ENCODE results near the gene PRPF8. TPM values are rescaled to one million over a fixed set of nuclear protein-coding genes. Genes with fewer than 3 reads are reported as not detected.

Gene PRPF8
- total RNA-seq, 1 donor from 2014 or later = 114 TPM

DNA sequence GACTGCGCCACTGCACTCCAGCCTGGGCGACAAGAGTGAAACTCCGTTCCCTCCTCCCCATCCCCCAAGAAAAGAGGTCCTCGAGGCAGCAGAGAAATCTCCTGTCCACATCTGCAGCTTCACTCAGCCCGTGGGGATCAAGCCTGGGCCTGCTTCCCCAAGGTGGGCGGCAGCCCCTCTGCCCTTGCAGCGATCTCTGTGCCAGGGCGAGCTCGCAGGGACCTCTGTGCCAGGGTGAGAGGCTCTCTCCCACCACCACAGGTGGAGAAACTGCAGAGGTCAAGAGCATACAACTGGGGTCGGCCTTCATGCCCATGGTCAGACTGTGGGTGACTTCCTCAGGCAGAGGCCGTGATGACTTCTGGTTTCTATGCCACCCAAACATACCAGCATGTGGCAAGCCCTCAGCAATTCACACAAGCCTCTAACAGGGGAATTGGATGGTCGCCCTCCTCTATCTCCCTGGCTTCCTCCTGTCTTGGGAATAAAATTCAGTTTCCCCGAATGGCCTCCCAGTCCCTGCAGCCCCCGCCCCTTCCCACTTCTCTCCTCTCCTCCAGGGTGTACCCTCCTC, 61.5 kb downstream of the PRPF8 start:
- peaks cover 0 to 9% of the 10 kb centered on the region in 2 donors for H3K4me1 ChIP-seq

DNA sequence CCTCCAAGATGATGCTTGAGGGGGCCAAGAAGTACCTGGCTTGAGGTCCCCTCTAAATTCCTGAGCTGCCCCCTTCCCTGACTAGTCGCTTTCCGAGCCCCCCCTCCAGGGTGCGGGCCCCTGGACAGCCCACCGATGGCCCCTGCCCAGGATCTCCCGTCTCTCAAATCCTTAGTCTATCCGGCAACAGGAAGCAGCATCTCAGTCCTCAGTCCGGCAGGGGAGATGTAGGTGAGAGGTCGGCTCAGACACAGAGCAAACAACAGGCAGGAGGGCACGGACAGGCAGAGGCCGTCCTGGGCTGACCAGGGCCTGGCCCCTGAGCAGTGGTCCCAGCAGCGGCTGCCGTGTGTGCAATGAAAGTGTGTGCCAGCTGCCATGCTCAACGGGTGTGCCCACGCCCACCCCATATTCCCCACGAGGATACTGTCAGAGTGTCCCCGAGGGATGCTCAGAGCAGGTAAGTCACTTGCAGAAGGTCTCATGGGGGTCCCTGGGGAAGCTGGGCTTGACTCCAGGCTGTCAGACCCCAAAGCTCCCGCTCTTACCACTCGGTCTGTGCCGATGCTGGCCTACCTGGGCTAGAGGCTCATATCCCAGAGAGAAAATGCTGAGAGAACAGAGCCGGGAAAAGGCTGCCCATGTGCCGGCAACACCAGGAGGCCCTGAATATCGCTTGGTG, 63.3 kb downstream of the PRPF8 start:
- intact Hi-C loops (cut with DNase I) = loop anchor here (10.0 kb wide), 1 partner anchor 257 kb away; no protein-coding TSS in a partner anchor
- H3K4me3 ChIP-seq = no peak overlapping the region
- DNase-seq (ENCODE audit: low spot score in 2 of 2) = no peak
- H3K27ac ChIP-seq = no peak overlapping the region
- no peaks in the 10 kb centered on the region for H3K9me3 ChIP-seq
- H3K36me3 ChIP-seq = no peaks in the 10 kb centered on the region
- H3K4me1 ChIP-seq = no peaks in the 10 kb centered on the region
- TF ChIP-seq, protein P1, sequence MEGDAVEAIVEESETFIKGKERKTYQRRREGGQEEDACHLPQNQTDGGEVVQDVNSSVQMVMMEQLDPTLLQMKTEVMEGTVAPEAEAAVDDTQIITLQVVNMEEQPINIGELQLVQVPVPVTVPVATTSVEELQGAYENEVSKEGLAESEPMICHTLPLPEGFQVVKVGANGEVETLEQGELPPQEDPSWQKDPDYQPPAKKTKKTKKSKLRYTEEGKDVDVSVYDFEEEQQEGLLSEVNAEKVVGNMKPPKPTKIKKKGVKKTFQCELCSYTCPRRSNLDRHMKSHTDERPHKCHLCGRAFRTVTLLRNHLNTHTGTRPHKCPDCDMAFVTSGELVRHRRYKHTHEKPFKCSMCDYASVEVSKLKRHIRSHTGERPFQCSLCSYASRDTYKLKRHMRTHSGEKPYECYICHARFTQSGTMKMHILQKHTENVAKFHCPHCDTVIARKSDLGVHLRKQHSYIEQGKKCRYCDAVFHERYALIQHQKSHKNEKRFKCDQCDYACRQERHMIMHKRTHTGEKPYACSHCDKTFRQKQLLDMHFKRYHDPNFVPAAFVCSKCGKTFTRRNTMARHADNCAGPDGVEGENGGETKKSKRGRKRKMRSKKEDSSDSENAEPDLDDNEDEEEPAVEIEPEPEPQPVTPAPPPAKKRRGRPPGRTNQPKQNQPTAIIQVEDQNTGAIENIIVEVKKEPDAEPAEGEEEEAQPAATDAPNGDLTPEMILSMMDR (IDR thresholded peaks at IDR 0.05) = no peak
- H3K27me3 ChIP-seq = no peaks in the 10 kb centered on the region

More for the DNA sequence above, 61.5 kb downstream of the PRPF8 start:
- intact Hi-C loops (cut with DNase I) = loop anchor here (10.0 kb wide), 1 partner anchor 258 kb away; no protein-coding TSS in a partner anchor
- TF ChIP-seq, protein P1 (IDR thresholded peaks at IDR 0.05) = no peak
- H3K9me3 ChIP-seq = no peaks in the 10 kb centered on the region
- no peak overlapping the region for H3K27ac ChIP-seq
- no peaks in the 10 kb centered on the region for H3K27me3 ChIP-seq
- no peaks in the 10 kb centered on the region for H3K36me3 ChIP-seq
- no peak for DNase-seq (ENCODE audit: low spot score in 2 of 2)
- H3K4me3 ChIP-seq = no peak overlapping the region

DNA sequence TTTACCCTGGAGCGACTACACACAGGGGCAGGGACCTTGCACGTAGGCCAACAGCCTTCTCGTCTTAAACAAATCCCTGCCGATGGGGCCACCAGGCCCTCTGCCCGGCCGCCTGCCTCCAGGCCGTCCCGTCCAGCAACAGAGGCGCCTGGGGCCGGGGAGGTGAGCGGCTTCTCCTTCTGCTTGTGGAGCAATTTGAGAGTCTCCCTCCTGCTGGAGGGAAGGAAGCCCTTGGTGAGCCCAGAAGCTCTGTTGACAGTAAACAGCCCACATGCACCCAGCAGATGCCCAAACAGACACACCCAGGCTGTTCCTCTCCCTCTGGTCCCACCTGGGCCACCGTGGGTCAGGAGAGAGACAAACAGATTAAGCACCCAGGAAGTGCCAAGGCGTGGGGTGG, 64.2 kb downstream of the PRPF8 start:
- Histone ChIP-seq H3K4me3 (no peak overlapping the region), H3K36me3 (no peaks in the 10 kb centered on the region), H3K27ac (no peak overlapping the region), H3K4me1 (no peaks in the 10 kb centered on the region), H3K9me3 (no peaks in the 10 kb centered on the region), H3K27me3 (no peaks in the 10 kb centered on the region)
- intact Hi-C loops (cut with DNase I) = loop anchor here (10.0 kb wide), 1 partner anchor 256 kb away; no protein-coding TSS in a partner anchor
- DNase-seq (ENCODE audit: low spot score in 2 of 2) = no peak
- TF ChIP-seq, protein P1 (IDR thresholded peaks at IDR 0.05) = no peak

DNA sequence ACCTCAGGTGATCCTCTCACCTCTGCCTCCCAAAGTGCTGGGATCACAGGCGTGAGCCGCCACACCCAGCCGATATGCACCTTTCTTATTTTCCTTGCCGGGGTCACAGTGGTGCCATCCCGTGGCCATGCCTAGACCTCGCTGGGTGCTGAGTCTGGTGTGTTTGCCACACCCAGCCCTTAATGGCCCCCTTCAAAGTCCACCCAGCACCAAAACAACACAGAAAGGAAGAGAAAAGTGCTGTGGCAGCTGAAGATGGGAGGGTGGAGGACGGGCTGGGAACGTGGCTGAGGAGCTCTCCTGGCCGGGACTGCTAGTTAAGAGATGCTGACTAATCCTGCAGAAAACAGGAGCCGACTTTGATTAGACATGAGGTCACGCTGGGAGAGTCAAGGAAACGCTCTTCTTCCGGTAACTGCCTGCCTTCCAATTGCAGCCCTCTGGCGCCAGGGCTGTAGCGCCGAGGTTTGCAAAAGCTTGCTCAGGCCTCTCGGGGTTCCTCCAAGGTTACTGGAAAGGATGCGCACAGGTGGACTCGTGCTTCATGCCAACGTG, 67.0 kb downstream of the PRPF8 start:
- no peaks in the 10 kb centered on the region for H3K27me3 ChIP-seq
- H3K9me3 ChIP-seq = no peaks in the 10 kb centered on the region
- no peak overlapping the region for H3K4me3 ChIP-seq
- TF ChIP-seq, protein P1 (IDR thresholded peaks at IDR 0.05) = no peak
- peaks cover 0 to 8% of the 10 kb centered on the region in 2 donors for H3K36me3 ChIP-seq
- H3K4me1 ChIP-seq = no peaks in the 10 kb centered on the region
- intact Hi-C loops (cut with DNase I) = no loop called here
- DNase-seq (ENCODE audit: low spot score in 2 of 2) = no peak
- no peak overlapping the region for H3K27ac ChIP-seq

DNA sequence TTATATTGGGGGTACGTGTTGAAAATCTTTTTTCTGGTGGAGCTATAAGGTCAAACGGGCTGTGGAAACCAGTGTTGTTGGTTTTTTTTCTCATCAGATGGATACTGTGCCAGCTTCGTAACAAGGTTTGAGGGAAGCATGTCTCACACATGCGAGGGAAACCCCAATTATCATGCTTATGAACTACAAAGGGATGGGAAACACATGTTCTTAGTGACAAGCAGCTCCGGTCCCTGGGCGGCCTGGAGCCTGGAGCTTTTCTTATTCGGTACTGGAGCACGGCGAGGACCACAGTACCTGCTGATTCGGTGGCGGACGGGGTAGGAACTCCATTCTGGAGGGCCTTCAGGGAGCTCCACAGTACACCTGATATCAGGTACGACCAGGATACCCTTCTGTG, 68.6 kb downstream of the PRPF8 start:
- TF ChIP-seq, protein P1 (IDR thresholded peaks at IDR 0.05) = no peak
- Histone ChIP-seq H3K4me3 (no peak overlapping the region), H3K4me1 (no peaks in the 10 kb centered on the region), H3K27me3 (no peaks in the 10 kb centered on the region), H3K9me3 (no peaks in the 10 kb centered on the region), H3K27ac (no peak overlapping the region), H3K36me3 (peaks cover 0 to 8% of the 10 kb centered on the region in 2 donors)
- no peak for DNase-seq (ENCODE audit: low spot score in 2 of 2)
- intact Hi-C loops (cut with DNase I) = no loop called here
